Stimulated activated naive CD4-positive, alpha-beta T cell treated with Interleukin-2 at 50 U/mL for 16 hours (primary cell): ENCODE measurements around the gene TFRC.
"Not testable (repeated sequence)": the region's sequence is repeated elsewhere in the genome, so short reads cannot be mapped to it uniquely, and the experiment has no call there.

Source experiments
- DNase-seq: peaks from one replicate; lab custom pipeline; 2025; lab: John Stamatoyannopoulos, UW

Gene TFRC

GRCh38 chr3:196081002-196081833 is 672 bp downstream of the TFRC start:
- peak; percentile 47 for DNase-seq

GRCh38 chr3:196080101-196080846 is 1.6 kb downstream of the TFRC start:
- DNase-seq: not testable (repeated sequence)

GRCh38 chr3:196079682-196080081 is 2.2 kb downstream of the TFRC start:
- no peak for DNase-seq

GRCh38 chr3:196075013-196075412 is 6.9 kb downstream of the TFRC start:
- DNase-seq: no peak

GRCh38 chr3:196073255-196073753 is 8.6 kb downstream of the TFRC start:
- peak; percentile 48 for DNase-seq

GRCh38 chr3:196072313-196072712 is 9.6 kb downstream of the TFRC start:
- DNase-seq: no peak

GRCh38 chr3:196068812-196069211 is 13.1 kb downstream of the TFRC start:
- not testable (repeated sequence) for DNase-seq

GRCh38 chr3:196067439-196067838 is 14.5 kb downstream of the TFRC start:
- no peak for DNase-seq

GRCh38 chr3:196063971-196064370 is 17.9 kb downstream of the TFRC start:
- no peak for DNase-seq

GRCh38 chr3:196063456-196063855 is 18.4 kb downstream of the TFRC start:
- no peak for DNase-seq

- DNase-seq: no peak
These were observed 18.8 kb downstream of the TFRC start for GRCh38 chr3:196063049-196063448.

GRCh38 chr3:196060834-196061233 is 21.1 kb downstream of the TFRC start:
- no peak for DNase-seq

GRCh38 chr3:196057760-196058331 is 24.0 kb downstream of the TFRC start:
- DNase-seq: no peak

GRCh38 chr3:196056371-196056770 is 25.5 kb downstream of the TFRC start:
- DNase-seq: not testable (repeated sequence)

- no peak for DNase-seq
These were observed 26.1 kb downstream of the TFRC start for GRCh38 chr3:196055683-196056270.

- no peak for DNase-seq
These were observed 26.6 kb downstream of the TFRC start for GRCh38 chr3:196055240-196055639.

GRCh38 chr3:196054661-196055060 is 27.2 kb downstream of the TFRC start:
- DNase-seq: no peak

GRCh38 chr3:196053487-196053886 is 28.4 kb downstream of the TFRC start:
- DNase-seq: no peak

- DNase-seq: no peak
These were observed 30.4 kb downstream of the TFRC start for GRCh38 chr3:196051282-196052076.

- DNase-seq: no peak
These were observed 31.3 kb downstream of the TFRC start for GRCh38 chr3:196050597-196050996.

GRCh38 chr3:196049653-196050052 is 32.2 kb downstream of the TFRC start:
- DNase-seq: no peak
